Karpas-422 (cell line): Measurements from ENCODE around the gene KCND1. TPM values are rescaled to one million over a fixed set of nuclear protein-coding genes. Genes with fewer than 3 reads are reported as not detected.

Experiments
- DNase-seq: peaks from one replicate; pipeline ENCODE4 v3.0.0-alpha.2; 2015
- H2AFZ ChIP-seq: fragments of 200-600 bp; sonication (generic); 2 replicates; pipeline ENCODE4 v1.6.1; 2014; ENCODE audit warnings: antibody characterized with exemption, low read length, mixed read lengths
- H3K27ac ChIP-seq: fragments of 200-600 bp; sonication (generic); 2 replicates; pipeline ENCODE4 v1.5.1; 2014; ENCODE audit warnings: mild to moderate bottlenecking, low read length, moderate library complexity
- H3K27me3 ChIP-seq: fragments of 200-600 bp; sonication (generic); 2 replicates; pipeline ENCODE4 v1.6.1; 2014; ENCODE audit warnings: low read length, mixed read lengths
- H3K36me3 ChIP-seq: fragments of 200-600 bp; sonication (generic); 2 replicates; pipeline ENCODE4 v1.6.1; 2014; ENCODE audit warnings: low read length, mixed read lengths; ENCODE audit not compliant: insufficient read depth
- H3K4me1 ChIP-seq: fragments of 200-600 bp; sonication (generic); 2 replicates; pipeline ENCODE4 v1.6.1; 2014; ENCODE audit warnings: mild to moderate bottlenecking, low read length, mixed read lengths
- H3K4me2 ChIP-seq: fragments of 200-600 bp; sonication (generic); 2 replicates; pipeline ENCODE4 v1.6.1; 2014; ENCODE audit warnings: low read length, low read depth, mild to moderate bottlenecking; ENCODE audit not compliant: poor library complexity, severe bottlenecking
- H3K4me3 ChIP-seq: fragments of 200-600 bp; sonication (generic); 2 replicates; pipeline ENCODE4 v1.5.1; 2014; ENCODE audit warnings: mild to moderate bottlenecking, antibody characterized with exemption, low read length, mixed read lengths
- H3K79me2 ChIP-seq: fragments of 200-600 bp; sonication (generic); 2 replicates; pipeline ENCODE4 v1.6.1; 2014; ENCODE audit warnings: mild to moderate bottlenecking, low read length, mixed read lengths
- H3K9ac ChIP-seq: fragments of 200-600 bp; sonication (generic); 2 replicates; pipeline ENCODE4 v1.6.0; 2014; ENCODE audit warnings: low read length
- H3K9me2 ChIP-seq: fragments of 200-600 bp; sonication (generic), shearing (Covaris generic); replicated peaks from 2 replicates; pipeline ENCODE4 v1.6.0; 2014; ENCODE audit warnings: mild to moderate bottlenecking, low read length, moderate library complexity; ENCODE audit not compliant: insufficient read depth
- H3K9me3 ChIP-seq: fragments of 300-700, 200-600 bp; sonication (generic); 2 replicates; pipeline ENCODE4 v1.6.1; 2014; ENCODE audit warnings: low read length, mixed read lengths
- H4K20me1 ChIP-seq: fragments of 200-600 bp; sonication (generic); 2 replicates; pipeline ENCODE4 v1.6.1; 2014; ENCODE audit warnings: mild to moderate bottlenecking, antibody characterized with exemption, low read length, low read depth; ENCODE audit not compliant: insufficient read depth
- total RNA-seq: library from RNA; depleted of rRNA; stranded (reverse); fragments of >200 nt; shearing (Covaris generic); gene quantifications from 2 replicates; pipeline ENCODE4 v1.2.3, GENCODE V29; 2014; ENCODE audit warnings: low replicate concordance

KCND1 gene
- total RNA-seq, 1 experiment from 2014 or later, result 2.2 TPM

DNA sequence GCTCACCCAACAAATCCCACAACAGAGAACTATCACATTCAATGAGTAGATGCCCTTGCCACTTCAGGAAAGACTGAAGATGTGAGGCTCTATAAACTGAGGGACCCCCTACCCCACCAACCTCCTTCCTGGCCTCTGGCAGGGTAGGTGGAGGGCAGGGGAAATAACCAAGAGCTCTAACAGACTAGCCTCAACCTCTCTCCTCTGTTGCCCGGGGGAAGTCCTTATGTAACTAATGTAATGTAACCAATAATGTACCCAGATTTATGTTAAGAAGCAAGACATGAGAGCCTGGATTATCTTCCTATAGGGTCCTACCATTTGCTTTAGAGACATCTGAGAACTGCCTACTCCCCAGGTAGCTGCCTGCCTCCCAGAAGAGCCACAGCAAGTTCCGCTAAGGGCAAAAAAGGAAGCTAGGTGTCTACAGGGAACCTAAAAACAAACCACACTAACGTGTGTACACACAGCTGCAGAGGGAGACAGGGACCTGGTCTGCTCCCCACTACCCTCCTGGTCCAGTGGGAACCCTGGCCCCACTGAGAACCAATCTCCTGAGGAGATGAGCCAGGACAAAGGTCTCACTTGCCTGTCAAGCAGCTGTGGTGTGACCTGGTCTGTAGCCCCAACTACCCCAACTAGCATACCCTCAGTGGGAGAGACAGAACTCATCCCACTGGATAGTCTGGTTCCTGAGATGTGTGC lies 32.0 kb downstream of the KCND1 start:
- Histone ChIP-seq H4K20me1 (peaks cover 7% of the 10 kb centered on the region; the same call in 1 of the 2 replicates), H3K4me2 (peak overlapping the region; percentile 52), H3K79me2 (peaks cover 76% of the 10 kb centered on the region), H3K36me3 (peaks cover 6% of the 10 kb centered on the region; the same call in 1 of the 2 replicates), H3K27me3 (no peaks in the 10 kb centered on the region), H3K9ac (peak overlapping the region; percentile 62), H3K27ac (peak overlapping the region; percentile 96), H3K4me1 (peaks cover 44% of the 10 kb centered on the region), H2AFZ (no peak overlapping the region), H3K4me3 (peak overlapping the region; percentile 52; the same call in 1 of the 2 replicates), H3K9me2 (no peaks in the 10 kb centered on the region), H3K9me3 (no peaks in the 10 kb centered on the region)
- peak; percentile 79 for DNase-seq

DNA sequence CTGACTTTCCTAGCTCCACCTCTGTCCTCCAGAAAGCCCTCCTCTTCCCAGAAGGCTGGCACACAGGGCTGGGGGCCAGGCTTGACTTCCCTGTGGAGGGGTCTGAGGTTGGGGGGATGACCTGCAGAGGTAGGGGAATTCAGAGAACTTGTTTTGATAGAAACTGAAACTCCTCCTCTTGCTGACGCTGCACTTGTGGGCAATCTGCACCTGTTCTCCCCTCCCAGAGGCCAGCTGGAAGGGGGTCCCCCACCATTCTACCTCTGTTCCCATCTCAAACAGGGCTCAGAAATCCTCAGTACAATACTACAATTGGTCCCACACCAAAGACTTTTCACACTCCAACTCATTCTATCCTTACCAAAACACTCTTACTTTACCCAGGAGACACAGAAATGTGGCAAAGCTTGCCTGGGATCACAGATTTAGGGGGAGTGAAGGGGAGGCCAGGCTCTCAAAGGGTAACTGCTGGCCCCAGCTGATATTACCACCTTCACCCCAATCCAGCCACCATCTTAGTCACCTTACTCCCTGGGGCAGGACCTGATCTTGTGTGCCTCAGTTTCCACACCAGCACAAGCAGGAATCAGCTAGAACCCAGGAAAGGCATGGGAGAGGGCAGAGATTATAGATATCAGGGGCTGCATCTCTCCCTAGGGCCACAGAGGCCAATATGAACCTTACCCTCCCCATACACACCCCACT lies 32.8 kb downstream of the KCND1 start:
- peak overlapping the region; percentile 52; the same call in 1 of the 2 replicates for H3K4me3 ChIP-seq
- H3K4me1 ChIP-seq, result peaks cover 44% of the 10 kb centered on the region
- no peak for DNase-seq
- peaks cover 6% of the 10 kb centered on the region; the same call in 1 of the 2 replicates for H3K36me3 ChIP-seq
- H3K9ac ChIP-seq, result peak overlapping the region; percentile 62
- H3K9me2 ChIP-seq, result no peaks in the 10 kb centered on the region
- H3K9me3 ChIP-seq, result no peaks in the 10 kb centered on the region
- peaks cover 69% of the 10 kb centered on the region for H3K79me2 ChIP-seq
- H3K4me2 ChIP-seq, result peak overlapping the region; percentile 52
- no peak overlapping the region for H2AFZ ChIP-seq
- H3K27me3 ChIP-seq, result no peaks in the 10 kb centered on the region
- H3K27ac ChIP-seq, result peak overlapping the region; percentile 96
- peaks cover 7% of the 10 kb centered on the region; the same call in 1 of the 2 replicates for H4K20me1 ChIP-seq

DNA sequence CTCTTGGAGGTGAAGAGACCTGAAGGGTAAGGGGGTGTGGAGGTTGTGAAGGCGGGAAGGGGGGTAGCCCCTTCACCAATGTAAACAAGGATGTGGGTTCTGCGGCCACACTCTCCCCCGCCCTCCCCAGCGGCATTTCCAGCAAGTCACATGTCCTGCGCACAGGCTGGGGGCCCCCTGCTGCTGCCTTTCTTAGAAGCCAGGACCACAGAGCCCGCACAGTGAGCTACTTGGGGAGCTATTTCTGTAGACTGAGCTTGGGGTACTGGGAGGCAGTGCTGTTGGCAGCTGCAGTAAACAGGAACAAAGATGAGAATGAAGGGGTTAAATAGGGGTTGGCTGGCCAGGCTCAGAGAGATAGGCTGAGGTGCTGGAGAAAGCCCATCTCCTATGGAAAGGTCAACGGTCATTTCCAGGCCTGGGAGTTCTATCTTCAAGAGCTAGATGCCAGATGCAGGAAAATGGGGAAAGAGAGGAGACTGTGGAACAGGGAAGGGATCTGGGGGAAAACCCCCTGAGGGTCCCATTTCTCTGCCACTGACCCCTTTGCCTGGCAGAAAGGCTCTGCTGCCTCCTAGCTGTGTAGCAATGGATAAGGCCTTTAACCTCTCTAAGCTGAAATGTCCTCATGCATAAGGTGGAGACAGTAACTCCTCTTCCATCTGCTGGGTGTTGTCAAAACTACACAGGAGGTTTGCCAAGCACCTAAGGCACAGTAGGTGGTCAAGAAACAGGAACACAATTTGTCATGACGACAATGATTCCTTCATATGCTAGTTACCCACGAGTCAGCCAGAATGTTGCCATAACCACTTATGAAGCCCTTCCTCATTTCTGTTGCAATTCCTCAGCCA lies 34.4 kb downstream of the KCND1 start:
- Histone ChIP-seq H2AFZ (no peak overlapping the region), H3K9me3 (no peaks in the 10 kb centered on the region), H3K4me2 (no peak overlapping the region), H3K9ac (peak overlapping the region; percentile 35; the same call in 1 of the 2 replicates), H3K9me2 (no peaks in the 10 kb centered on the region), H3K79me2 (peaks cover 55% of the 10 kb centered on the region), H3K4me3 (no peak overlapping the region), H3K4me1 (peaks cover 44% of the 10 kb centered on the region), H3K36me3 (peaks cover 6% of the 10 kb centered on the region; the same call in 1 of the 2 replicates), H3K27ac (peak overlapping the region; percentile 96), H3K27me3 (no peaks in the 10 kb centered on the region), H4K20me1 (peaks cover 7% of the 10 kb centered on the region; the same call in 1 of the 2 replicates)
- no peak for DNase-seq

DNA sequence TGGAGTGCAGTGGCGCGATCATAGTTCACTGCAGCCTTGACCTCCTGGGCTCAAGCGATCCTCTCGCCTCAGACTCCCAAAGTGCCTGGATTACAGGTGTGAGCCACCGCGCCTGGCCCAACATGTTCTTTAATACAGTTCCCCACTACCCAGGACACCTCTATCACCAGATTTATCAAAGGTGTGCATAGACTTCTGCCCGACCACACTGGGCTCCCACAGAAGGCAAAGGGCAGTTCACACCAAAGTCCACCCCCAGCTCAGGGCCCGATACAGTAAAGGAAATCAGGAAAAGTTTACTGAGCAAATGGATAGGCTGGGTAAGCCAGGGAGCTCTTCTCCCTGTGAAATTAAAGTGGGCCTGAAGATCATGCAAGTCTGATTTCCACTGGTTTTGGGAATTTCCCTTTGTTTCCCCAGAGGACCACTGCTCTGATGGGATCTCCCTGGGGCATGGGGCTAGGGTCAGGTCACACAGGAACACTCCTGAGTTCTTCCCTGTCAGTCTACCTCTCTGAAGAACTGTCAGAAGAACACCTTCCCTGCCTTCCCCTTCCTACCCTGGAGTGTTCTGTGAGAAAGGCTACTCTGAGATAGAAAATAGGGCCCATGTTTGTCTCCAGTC lies 35.1 kb downstream of the KCND1 start:
- Histone ChIP-seq H3K79me2 (peaks cover 50% of the 10 kb centered on the region), H3K4me1 (peaks cover 41% of the 10 kb centered on the region), H2AFZ (no peak overlapping the region), H3K9ac (no peak overlapping the region), H4K20me1 (peaks cover 7% of the 10 kb centered on the region; the same call in 1 of the 2 replicates), H3K27ac (peak overlapping the region; percentile 96), H3K4me3 (no peak overlapping the region), H3K36me3 (peaks cover 6% of the 10 kb centered on the region; the same call in 1 of the 2 replicates), H3K4me2 (no peak overlapping the region), H3K9me3 (no peaks in the 10 kb centered on the region), H3K9me2 (no peaks in the 10 kb centered on the region), H3K27me3 (no peaks in the 10 kb centered on the region)
- DNase-seq, result no peak

DNA sequence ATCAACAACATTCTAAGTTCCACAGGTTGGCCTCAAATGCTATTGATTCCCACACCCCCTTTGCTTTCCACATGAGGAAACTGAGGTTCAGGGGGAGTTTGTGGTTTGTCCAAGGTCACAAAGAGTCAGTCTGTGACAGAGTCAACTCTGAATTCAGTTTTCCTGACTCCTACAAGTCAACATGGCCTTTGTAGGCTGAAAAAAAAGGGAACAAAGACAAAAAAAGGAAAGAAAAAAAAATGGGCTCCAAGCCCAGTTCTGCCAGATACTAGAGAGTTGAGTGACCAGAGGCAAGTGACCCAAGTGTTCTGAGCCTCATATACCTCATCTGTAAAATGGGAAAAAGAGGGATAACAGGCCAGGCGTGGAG lies 36.4 kb downstream of the KCND1 start:
- H4K20me1 ChIP-seq, result peaks cover 7% of the 10 kb centered on the region; the same call in 1 of the 2 replicates
- no peak overlapping the region for H3K9ac ChIP-seq
- H3K4me3 ChIP-seq, result no peak overlapping the region
- H3K27me3 ChIP-seq, result no peaks in the 10 kb centered on the region
- H3K4me2 ChIP-seq, result no peak overlapping the region
- peaks cover 32% of the 10 kb centered on the region for H3K4me1 ChIP-seq
- H3K9me2 ChIP-seq, result no peaks in the 10 kb centered on the region
- DNase-seq, result no peak
- no peaks in the 10 kb centered on the region for H3K9me3 ChIP-seq
- H3K27ac ChIP-seq, result no peak overlapping the region
- peaks cover 6% of the 10 kb centered on the region; the same call in 1 of the 2 replicates for H3K36me3 ChIP-seq
- H2AFZ ChIP-seq, result no peak overlapping the region
- H3K79me2 ChIP-seq, result peaks cover 43% of the 10 kb centered on the region

DNA sequence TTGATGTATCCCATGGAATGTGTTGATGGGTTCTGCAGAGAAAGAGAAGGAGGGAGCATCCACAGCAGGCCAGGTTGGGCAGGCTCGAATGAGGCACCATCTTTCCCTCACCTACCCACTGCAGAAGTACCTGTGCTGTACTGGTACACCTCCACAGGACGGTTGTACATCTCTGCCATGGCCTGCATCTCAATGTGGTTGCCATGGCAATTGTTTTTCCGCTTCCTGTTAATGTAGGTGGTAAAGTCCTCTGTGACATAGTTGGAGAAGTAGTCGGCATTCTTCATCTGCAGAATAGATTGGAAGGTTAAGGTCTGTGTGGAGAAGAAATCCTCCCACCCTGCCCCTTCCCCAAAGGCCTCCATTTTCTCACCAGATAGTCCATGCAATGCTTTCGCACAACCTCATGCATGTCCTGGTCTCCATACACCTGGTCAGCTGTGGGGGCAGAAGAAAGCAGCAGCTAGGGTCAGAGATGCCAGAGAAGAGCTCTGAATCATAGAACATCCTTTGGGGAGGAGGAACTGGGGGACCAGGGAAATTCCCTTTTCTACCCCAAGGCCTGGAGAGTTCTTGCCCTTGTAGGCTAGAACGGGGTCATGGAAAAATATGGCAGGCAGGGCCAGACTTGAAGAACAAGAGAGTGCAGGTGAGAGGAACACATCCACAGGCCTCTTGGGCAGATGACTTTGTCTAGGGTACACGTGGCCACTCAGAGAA lies 36.9 kb downstream of the KCND1 start:
- no peak overlapping the region for H3K4me3 ChIP-seq

DNA sequence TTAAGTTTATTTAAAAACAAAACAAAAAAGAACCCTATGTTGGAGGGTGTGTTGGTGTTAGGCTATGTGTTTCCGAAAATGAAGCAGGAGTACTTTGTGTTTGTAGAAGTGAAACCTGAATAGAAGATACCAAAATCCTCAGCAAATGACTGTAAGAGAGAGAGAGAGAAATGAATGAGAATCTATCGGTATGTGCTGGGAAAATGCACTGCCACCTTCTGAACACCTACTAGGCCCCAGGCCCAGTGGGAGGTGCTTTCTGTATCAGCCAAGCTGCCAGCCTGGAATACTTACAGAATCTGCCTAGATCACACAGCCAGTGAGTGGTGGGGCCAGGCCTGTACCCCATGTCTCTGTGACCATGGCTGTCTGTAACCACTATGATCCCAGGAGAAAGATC lies 37.9 kb downstream of the KCND1 start:
- Histone ChIP-seq H3K27ac (no peak overlapping the region; the same call in 1 of the 2 replicates), H3K4me2 (no peak overlapping the region), H3K9me2 (no peaks in the 10 kb centered on the region), H3K27me3 (no peaks in the 10 kb centered on the region), H3K4me3 (no peak overlapping the region), H2AFZ (no peak overlapping the region), H3K9me3 (no peaks in the 10 kb centered on the region), H3K4me1 (peaks cover 18% of the 10 kb centered on the region), H3K9ac (no peak overlapping the region), H4K20me1 (peaks cover under 1% of the 10 kb centered on the region; the same call in 1 of the 2 replicates), H3K36me3 (peaks cover 6% of the 10 kb centered on the region; the same call in 1 of the 2 replicates), H3K79me2 (peaks cover 32% of the 10 kb centered on the region)
- no peak for DNase-seq

More for the DNA sequence above, 36.9 kb downstream of the KCND1 start:
- Histone ChIP-seq H3K9me3 (no peaks in the 10 kb centered on the region), H3K4me1 (peaks cover 27% of the 10 kb centered on the region), H3K79me2 (peaks cover 39% of the 10 kb centered on the region), H3K36me3 (peaks cover 6% of the 10 kb centered on the region; the same call in 1 of the 2 replicates), H3K4me2 (no peak overlapping the region), H3K27ac (no peak overlapping the region), H3K9ac (no peak overlapping the region), H3K27me3 (no peaks in the 10 kb centered on the region), H3K9me2 (no peaks in the 10 kb centered on the region), H2AFZ (no peak overlapping the region), H4K20me1 (peaks cover 7% of the 10 kb centered on the region; the same call in 1 of the 2 replicates)
- DNase-seq, result no peak
